ENCODE data around the gene UGT2B10. TPM values are rescaled to one million over a fixed set of nuclear protein-coding genes. Genes with fewer than 3 reads are reported as not detected.

The UGT2B10 gene
- total RNA-seq, 1 experiment from 2014 or later = not detected

- no peaks in the 10 kb centered on the region for H3K9me3 ChIP-seq
- H3K4me3 ChIP-seq = no peak overlapping the region
- no peak for DNase-seq
- no peaks in the 10 kb centered on the region for H3K27me3 ChIP-seq
- no peaks in the 10 kb centered on the region for H3K36me3 ChIP-seq
These were observed 48.8 kb downstream of the UGT2B10 start for GRCh38 chr4:68864438-68865187.

GRCh38 chr4:68865188-68865638 lies 49.4 kb downstream of the UGT2B10 start:
- H3K4me3 ChIP-seq = no peak overlapping the region
- DNase-seq = no peak
- no peaks in the 10 kb centered on the region for H3K9me3 ChIP-seq
- H3K36me3 ChIP-seq = no peaks in the 10 kb centered on the region
- H3K27me3 ChIP-seq = no peaks in the 10 kb centered on the region

- no peak for DNase-seq
- Histone ChIP-seq H3K4me3 (no peak overlapping the region), H3K9me3 (no peaks in the 10 kb centered on the region), H3K36me3 (no peaks in the 10 kb centered on the region), H3K27me3 (no peaks in the 10 kb centered on the region)
These were observed 50.0 kb downstream of the UGT2B10 start for GRCh38 chr4:68865760-68866159.

GRCh38 chr4:68869274-68869773 lies 53.5 kb downstream of the UGT2B10 start:
- DNase-seq = no peak
- Histone ChIP-seq H3K9me3 (no peaks in the 10 kb centered on the region), H3K4me3 (no peak overlapping the region), H3K36me3 (no peaks in the 10 kb centered on the region), H3K27me3 (no peaks in the 10 kb centered on the region)

- Histone ChIP-seq H3K27me3 (no peaks in the 10 kb centered on the region), H3K4me3 (no peak overlapping the region), H3K9me3 (no peaks in the 10 kb centered on the region), H3K36me3 (no peaks in the 10 kb centered on the region)
- DNase-seq = no peak
These were observed 56.2 kb downstream of the UGT2B10 start for GRCh38 chr4:68871809-68872642.

GRCh38 chr4:68872643-68873502 lies 57.1 kb downstream of the UGT2B10 start:
- DNase-seq = no peak
- no peak overlapping the region for H3K4me3 ChIP-seq

GRCh38 chr4:68874507-68874906 lies 58.7 kb downstream of the UGT2B10 start:
- H3K4me3 ChIP-seq = no peak overlapping the region
- DNase-seq = no peak
- no peaks in the 10 kb centered on the region for H3K27me3 ChIP-seq
- H3K9me3 ChIP-seq = no peaks in the 10 kb centered on the region
- H3K36me3 ChIP-seq = no peaks in the 10 kb centered on the region

More at GRCh38 chr4:68872643-68873502, 57.1 kb downstream of the UGT2B10 start:
- Histone ChIP-seq H3K27me3 (no peaks in the 10 kb centered on the region), H3K36me3 (no peaks in the 10 kb centered on the region), H3K9me3 (no peaks in the 10 kb centered on the region)

- Histone ChIP-seq H3K36me3 (no peaks in the 10 kb centered on the region), H3K27me3 (no peaks in the 10 kb centered on the region), H3K4me3 (no peak overlapping the region), H3K9me3 (no peaks in the 10 kb centered on the region)
- no peak for DNase-seq
These were observed 61.8 kb downstream of the UGT2B10 start for GRCh38 chr4:68877555-68877954.

GRCh38 chr4:68878048-68878447 lies 62.3 kb downstream of the UGT2B10 start:
- Histone ChIP-seq H3K9me3 (no peaks in the 10 kb centered on the region), H3K27me3 (no peaks in the 10 kb centered on the region), H3K4me3 (no peak overlapping the region), H3K36me3 (no peaks in the 10 kb centered on the region)
- no peak for DNase-seq

Other genes starting within 250 kb of the UGT2B10 start
- gene UGT2B17, start 239.7 kb upstream of the UGT2B10 start, total RNA-seq (2014; rRNA removed; shearing (Covaris generic); ENCODE audit: low replicate concordance) = not detected in 2 replicates
- gene UGT2B15, start 145.3 kb upstream of the UGT2B10 start, total RNA-seq (2014; rRNA removed; shearing (Covaris generic); ENCODE audit: low replicate concordance) = not detected in 2 replicates
- gene UGT2A3, start 135.8 kb downstream of the UGT2B10 start, total RNA-seq (2014; rRNA removed; shearing (Covaris generic); ENCODE audit: low replicate concordance) = not detected in 2 replicates

All from MG63 (cell line).